Retinal pigment epithelial cell (primary cell): ENCODE measurements around the gene GPR89A.
"Not testable (repeated sequence)": the region's sequence is repeated elsewhere in the genome, so short reads cannot be mapped to it uniquely, and the experiment has no call there.

Experiments
- DNase-seq: peaks from one replicate; pipeline ENCODE4 v3.0.0-alpha.2; 2010; ENCODE audit warnings: low read depth
- H3K4me3 ChIP-seq: 2 replicates; pipeline ENCODE4 v1.5.1; 2011; ENCODE audit warnings: mild to moderate bottlenecking, low read length, control low read depth, moderate library complexity
- TF ChIP-seq, protein P1 (sequence below): conservative IDR thresholded peaks from 2 replicates; pipeline ENCODE4 v1.5.1; 2011; ENCODE audit warnings: low read depth, low read length, control low read depth, inconsistent platforms

Gene GPR89A

DNA sequence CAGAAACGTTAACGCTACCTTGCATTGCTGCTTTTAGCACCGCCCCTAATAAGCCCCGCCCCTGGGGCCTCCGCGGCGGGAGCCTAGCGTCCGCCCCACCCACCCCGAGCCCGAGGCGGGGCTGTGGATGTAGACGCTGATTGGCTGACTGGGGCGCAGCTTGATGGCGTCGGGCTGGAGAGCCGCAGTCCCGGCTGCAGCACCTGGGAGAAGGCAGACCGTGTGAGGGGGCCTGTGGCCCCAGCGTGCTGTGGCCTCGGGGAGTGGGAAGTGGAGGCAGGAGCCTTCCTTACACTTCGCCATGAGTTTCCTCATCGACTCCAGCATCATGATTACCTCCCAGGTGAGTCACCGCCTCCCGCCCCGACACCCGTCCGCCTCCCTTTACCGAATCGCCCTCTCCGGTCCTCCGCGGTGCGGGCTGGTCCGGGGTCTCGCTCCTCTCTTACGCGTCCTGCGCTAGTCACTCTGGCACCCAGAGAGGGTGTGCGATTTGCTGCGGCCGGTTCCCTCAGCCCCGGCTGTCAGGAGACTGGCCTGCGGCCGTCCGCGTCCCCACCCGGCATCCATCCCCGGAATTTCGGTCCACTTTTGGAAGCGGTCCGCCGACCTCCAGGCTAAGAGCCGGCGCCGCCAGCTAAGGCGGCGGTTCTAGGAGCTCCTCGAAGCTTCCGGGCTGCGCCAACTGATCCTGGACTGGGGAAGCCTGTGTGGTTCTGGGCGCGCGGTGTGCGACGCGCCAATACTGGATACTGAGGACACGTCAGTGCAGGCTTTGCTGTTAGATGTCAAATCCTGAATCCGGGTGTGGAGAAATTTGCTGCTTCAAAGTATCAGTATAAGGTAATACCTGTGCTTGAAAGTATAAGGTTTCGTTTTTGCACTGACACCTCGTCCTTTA, at the start of gene GPR89A:
GPR89A (plus strand) TSS at position 156 of the 901 bp plus-strand sequence; CDS start at position 302, 146 bp downstream.
- H3K4me3 ChIP-seq, result peak within 1 kb of the TSS; percentile 73
- DNase-seq, result peak; percentile 58

DNA sequence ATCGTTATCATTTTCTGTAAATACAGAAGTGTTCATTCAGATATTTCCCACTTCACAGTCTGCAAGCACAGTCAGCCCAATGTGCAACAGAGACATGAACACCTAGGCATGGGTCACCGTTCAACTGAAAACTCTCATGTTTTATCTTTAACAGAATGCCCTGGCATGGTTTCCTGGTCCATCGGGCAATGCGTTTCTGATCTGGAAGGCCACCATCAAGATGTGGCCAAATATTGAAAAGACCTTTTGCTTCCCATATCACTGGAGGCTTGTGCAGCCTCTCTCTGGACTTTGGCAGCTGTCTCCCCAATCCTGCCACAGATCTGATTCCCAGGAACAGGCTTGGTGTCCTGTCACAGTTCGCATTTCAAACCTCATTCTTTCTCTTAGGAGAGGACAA, 21.0 kb upstream of the GPR89A start:
- not testable (repeated sequence) for DNase-seq, H3K4me3 ChIP-seq

DNA sequence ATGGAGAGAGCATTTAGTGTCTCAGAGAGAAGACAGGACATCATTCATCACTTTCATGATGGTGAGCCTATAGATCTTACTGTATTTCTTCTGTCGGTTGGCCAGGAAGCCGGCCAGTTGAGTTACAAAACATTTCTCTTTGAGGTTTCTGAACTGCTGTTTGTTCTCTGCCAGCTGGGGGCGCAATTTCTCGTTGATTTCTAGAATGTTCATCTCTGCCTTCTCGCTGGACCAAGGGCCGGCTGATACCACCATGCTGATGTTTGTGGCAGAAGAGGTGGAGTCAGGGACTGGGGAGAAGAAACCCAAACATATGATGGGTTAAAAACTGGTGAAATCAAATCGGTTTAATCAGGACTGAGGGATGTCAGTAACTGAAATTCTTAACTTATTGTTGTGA, 17.0 kb upstream of the GPR89A start:
- TF ChIP-seq, protein P1, sequence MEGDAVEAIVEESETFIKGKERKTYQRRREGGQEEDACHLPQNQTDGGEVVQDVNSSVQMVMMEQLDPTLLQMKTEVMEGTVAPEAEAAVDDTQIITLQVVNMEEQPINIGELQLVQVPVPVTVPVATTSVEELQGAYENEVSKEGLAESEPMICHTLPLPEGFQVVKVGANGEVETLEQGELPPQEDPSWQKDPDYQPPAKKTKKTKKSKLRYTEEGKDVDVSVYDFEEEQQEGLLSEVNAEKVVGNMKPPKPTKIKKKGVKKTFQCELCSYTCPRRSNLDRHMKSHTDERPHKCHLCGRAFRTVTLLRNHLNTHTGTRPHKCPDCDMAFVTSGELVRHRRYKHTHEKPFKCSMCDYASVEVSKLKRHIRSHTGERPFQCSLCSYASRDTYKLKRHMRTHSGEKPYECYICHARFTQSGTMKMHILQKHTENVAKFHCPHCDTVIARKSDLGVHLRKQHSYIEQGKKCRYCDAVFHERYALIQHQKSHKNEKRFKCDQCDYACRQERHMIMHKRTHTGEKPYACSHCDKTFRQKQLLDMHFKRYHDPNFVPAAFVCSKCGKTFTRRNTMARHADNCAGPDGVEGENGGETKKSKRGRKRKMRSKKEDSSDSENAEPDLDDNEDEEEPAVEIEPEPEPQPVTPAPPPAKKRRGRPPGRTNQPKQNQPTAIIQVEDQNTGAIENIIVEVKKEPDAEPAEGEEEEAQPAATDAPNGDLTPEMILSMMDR, result peak; percentile 20
- DNase-seq, H3K4me3 ChIP-seq: not testable (repeated sequence)

DNA sequence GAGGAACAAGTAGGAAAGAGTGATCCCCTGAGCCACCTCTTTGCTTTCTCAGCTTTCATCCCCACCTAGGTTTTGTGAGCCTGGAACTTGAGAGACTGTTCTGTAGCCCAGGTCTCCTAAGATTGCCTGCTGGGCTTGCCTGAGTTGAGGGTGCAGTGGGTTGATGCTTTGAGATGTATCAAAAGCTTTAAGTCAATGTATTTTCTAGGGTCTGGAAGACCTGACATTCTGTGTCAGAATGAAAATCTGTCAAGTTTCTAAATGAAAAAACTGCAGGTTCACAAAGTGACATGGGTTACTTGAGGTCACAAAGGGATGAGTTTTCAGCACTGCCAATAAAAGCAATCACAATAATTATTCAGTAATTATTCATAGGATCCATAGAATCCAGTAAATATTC, 15.4 kb upstream of the GPR89A start:
- DNase-seq, H3K4me3 ChIP-seq: not testable (repeated sequence)

DNA sequence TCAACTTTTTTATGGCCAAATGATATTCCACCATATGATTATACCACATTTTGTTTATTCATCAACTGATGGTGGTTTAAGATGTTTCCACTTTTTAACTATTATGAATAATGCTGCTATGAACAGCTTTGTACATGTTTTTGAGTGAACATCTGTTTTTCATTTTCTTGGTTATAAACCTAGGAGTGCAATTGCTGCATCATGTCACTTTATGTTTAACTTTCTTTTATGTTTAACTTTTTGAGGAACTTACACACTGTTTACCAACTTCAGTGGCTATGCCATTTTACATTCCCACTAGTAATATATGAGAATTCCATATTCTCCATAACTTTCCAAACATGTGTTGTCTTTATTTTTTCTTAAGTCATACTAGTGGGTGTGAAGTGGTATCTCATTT, 12.4 kb upstream of the GPR89A start:
- not testable (repeated sequence) for DNase-seq, H3K4me3 ChIP-seq

DNA sequence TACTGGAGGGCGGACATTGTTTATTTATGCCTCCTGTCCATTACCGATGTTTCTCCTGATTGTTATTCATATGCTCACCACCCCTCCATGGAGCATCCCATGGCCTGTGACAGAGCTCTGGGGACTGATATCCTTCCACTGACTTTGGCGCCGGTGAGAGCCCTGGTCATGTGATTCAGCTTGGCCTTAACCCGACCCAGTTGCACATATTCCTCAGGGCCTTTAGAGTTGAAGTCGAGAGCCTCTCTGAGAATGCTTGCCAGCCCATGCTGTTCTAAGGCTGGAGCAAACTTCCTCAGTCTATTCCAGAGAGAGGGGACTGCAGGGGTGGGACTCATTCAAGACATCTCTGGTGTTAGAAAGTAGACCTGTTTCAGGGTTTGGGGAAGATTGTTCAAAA, 11.6 kb upstream of the GPR89A start:
- not testable (repeated sequence) for DNase-seq, H3K4me3 ChIP-seq

DNA sequence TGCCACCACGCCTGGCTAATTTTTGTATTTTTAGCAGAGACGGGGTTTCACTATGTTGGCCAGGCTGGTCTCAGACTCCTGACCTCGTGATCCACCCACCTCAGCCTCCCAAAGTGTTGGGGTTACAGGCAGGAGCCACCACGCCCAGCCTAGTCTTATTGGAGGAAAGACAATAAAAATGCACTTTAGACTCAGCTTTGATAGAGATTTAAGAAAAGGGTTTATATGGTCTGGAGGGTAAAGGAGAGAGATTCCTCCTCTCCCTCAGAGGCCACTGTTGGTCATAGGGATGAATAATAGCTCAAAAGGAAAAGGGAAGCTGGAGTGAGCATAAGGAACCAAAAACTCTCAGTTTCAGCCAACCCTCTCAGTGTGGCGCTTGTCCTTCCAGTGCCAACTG, 8.4 kb upstream of the GPR89A start:
- H3K4me3 ChIP-seq, DNase-seq: not testable (repeated sequence)

DNA sequence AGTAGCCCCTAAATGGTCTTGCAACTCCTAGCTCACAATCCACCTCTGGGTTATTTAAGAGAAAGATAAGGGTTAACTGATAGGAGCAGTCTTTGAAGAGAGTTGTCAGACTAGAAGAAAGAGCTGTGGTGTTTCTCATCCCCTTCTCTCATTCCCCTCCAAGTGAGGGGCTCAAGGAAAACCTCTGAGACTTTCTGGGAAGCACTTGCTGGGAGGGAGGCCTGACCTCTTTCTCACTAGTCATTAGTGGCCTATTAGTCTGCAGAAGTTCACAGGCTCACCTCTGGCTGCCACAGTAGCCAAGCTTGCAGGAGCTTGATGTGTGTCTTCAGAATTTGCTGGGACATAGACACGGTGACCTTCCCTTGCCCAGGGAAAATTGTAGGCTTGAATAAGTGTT, 6.2 kb upstream of the GPR89A start:
- TF ChIP-seq, protein P1, result no peak
- no peak for DNase-seq
- no peak overlapping the region for H3K4me3 ChIP-seq

DNA sequence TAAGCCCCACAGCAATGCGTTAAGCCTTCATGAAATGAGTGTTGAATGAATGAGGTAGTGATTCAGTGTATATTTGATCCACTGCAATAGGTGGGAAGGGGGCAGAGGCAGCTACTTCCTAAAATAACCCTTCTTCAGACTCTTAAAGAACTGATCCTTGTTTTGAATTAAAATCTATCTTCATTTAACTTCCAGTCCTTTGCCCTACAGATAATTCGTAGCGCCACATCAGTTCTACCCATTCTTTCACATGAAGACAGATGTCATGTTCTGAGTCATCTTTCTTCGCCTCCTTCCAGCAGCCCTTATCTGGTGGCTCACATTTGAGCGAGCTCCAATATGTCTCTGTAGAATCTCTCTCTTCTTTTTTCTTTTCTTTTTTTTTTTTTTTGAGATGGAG, 948 bp upstream of the GPR89A start:
- not testable (repeated sequence) for H3K4me3 ChIP-seq, DNase-seq

DNA sequence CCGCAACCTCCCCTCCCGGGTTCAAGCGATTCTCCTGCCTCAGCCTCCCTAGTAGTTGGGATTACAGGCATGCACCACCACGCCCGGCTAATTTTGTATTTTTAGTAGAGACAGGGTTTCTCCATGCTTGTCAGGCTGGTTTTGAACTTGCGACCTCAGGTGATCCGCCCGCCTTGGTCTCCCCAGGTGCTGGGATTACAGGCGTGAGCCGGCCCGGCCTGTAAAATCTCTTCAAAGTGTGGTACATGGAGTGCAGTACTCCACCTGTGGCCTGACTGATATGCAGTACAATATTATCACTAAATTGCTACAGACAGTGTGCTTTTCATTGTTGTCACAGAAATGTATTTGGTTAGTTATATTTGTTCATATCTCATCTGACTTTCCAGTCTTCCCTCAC, 499 bp upstream of the GPR89A start:
- H3K4me3 ChIP-seq, DNase-seq: not testable (repeated sequence)

DNA sequence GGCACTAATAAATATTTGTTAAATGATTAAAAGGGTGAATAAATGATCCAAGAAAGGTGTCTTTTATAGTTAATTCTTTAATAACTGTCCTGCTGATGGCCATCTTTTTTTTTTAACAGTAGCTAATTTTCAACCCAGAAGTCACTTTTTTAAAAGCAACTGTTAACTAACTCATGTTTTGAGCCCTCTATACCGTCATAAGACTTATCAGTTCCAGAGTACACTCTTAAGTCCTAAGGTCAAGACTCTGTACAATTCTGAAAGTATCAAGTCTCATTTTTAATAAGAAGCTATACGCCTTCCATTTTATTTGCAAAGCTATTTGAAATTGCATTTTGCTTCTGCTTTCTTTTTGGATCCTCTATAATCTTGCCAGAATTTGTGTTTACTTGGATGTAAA, 3.0 kb downstream of the GPR89A start:
- not testable (repeated sequence) for DNase-seq

DNA sequence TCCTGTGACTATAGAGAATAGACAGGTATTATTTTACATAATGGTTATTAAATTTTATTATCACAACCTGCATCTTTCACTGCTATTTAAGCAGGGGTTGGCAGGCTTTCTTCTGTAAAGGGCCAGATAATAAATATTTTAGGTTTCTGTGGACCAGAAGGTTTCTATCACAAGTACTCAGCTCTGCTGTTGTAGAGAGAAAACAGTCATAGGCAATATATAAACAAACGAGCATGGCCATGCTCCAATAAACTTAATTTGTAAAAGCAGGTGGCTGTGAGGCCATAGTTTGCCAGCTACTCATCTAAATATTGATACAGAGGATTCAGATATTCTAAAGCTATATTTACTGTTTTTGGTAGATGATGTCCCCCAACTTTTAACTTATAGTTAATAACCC, 12.3 kb downstream of the GPR89A start:
- DNase-seq, H3K4me3 ChIP-seq: not testable (repeated sequence)

More for the DNA sequence above, 3.0 kb downstream of the GPR89A start:
- H3K4me3 ChIP-seq, result not testable (repeated sequence)

DNA sequence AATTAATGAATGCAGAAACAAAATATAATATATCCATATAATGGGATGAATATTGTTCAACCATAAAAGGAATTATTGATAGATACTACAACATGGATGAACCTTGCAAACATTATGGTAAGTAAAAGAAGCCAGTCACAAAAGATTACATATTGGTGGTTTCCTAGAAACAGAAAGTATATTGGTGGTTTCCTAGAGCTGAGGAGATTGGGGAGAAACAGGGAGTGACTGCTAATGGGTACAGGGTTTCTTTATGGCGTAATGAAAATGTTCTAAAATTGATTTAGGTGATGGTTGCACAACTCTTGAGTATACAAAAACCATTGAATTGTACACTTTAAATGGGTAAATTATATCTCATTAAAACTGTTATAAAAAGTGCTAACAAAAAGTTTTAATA, 14.4 kb downstream of the GPR89A start:
- not testable (repeated sequence) for H3K4me3 ChIP-seq, DNase-seq

DNA sequence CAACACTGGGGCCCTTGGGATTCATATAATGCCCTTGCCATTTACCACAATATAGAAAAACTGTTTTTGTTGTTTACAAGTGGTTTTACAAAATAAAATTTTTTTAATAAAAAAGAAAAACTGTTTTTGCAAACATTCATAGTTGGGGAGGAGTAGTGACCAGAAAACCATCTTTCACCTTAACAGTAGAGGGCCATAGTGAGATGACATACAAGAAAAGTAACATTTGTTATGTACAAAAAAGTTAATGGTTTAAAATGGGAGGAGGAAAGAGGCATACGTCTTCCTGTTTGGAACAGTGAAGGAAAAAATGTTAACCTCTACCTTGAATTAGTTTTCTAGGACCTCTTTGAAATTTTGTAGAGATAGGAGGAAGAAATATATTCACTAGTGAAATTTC, 28.4 kb downstream of the GPR89A start:
- not testable (repeated sequence) for DNase-seq, H3K4me3 ChIP-seq

DNA sequence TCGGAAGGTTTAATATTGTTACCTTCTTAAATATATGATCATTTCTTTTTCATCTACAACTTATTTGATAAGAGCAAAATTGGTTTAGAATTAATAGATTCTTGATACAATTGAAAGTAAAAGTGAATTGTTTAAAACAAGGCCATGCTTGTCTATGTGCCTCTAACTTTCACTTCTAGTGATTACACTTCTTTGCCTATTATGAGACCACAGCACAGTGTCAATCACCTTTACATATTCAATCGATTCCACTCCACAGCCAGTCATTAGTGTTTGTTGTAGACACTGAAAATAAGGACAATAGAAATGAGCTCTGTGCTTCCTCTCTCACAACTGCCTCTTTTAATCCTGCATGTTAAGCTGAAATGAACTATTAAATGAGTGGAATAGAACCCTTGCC, 34.1 kb downstream of the GPR89A start:
- H3K4me3 ChIP-seq, DNase-seq: not testable (repeated sequence)

DNA sequence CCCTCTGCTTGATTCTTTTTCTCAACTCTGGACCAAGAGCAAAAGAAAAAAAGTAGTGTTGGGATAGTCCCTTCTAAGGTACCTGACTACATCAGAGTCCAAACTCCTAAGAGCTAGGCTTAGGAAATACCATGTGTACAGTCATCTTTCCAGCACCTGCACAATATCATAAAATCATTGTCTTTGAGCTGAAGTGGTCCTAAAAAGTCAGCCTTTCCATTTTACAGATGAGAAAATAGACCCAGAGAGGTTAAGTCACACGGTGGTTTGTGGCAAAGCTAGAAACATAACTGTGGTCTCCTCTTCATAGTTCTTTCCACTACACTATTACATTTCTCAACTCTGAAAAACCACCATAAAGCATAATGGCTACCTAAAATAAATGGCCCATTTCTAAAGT, 36.2 kb downstream of the GPR89A start:
- H3K4me3 ChIP-seq, DNase-seq: not testable (repeated sequence)

DNA sequence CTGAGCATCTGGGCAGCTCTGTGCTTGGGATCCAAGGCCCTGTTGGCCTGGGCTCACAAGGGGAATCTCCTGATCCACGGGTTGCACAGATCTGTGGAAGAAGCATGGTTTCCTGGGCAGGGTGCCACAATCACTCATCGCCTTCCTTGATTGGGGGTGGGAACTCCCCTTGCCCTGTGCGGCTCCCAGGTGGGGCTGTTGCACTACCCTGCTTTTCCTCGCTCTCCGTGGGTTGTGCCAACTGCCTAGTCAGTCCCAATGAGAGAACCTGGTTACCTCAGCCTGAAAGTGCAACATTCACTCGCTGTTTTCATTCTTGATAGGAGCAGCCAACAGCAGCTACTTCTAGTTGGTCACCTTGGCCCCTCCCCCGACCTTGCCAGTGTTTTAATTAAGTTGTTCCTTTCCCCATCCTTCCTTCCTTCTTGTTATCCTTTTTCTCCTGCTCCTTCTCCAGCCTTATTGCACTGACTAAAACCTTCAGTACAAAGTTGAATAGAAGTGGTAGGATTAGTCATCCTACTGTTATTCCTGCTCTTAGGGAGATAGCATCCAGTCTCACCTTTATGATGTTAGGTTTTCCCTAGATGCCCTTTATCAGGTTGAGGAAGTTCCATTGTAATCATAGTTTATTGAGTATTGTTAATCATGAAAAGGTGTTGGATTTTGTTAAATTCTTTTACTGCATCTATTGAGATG, 48.6 kb downstream of the GPR89A start:
- not testable (repeated sequence) for DNase-seq

More for the DNA sequence above, 48.6 kb downstream of the GPR89A start:
- not testable (repeated sequence) for H3K4me3 ChIP-seq
